Dendritic cell treated with granulocyte-macrophage colony-stimulating factor and Interleukin-4, amounts not matched to agents 40 ng/mL and 50 ng/mL, for 4 days (primary cell): ENCODE measurements around the gene SPRY1.
A peak's percentile ranks its signal among the peaks of the same experiment; 100 is the strongest.

Experiments
- H3K27ac Mint-ChIP-seq: one replicate; pipeline ENCODE4 v1.8.0; 2022; ENCODE audit warnings: mild to moderate bottlenecking, mixed read lengths
- H3K27me3 Mint-ChIP-seq: one replicate; pipeline ENCODE4 v1.8.0; 2022; ENCODE audit warnings: mild to moderate bottlenecking, mixed read lengths
- H3K36me3 Mint-ChIP-seq: one replicate; pipeline ENCODE4 v1.8.0; 2022; ENCODE audit warnings: low read depth, mixed read lengths
- H3K4me1 Mint-ChIP-seq: one replicate; pipeline ENCODE4 v1.8.0; 2022; ENCODE audit warnings: low read depth, mixed read lengths
- H3K4me3 Mint-ChIP-seq: one replicate; pipeline ENCODE4 v1.8.0; 2022; ENCODE audit warnings: mild to moderate bottlenecking, moderate library complexity, mixed read lengths
- H3K9me3 Mint-ChIP-seq: one replicate; pipeline ENCODE4 v1.8.0; 2022; ENCODE audit warnings: mixed read lengths
- intact Hi-C: fragments of 100-400 bp; cut with micrococcal nuclease; formaldehyde crosslinking; loops from one replicate; pipeline ENCODE4 v1.15.0; 2022

Gene SPRY1

GRCh38 chr4:123430501-123430900 lies 33.9 kb downstream of the SPRY1 start:
- no peaks in the 10 kb centered on the region for H3K36me3 Mint-ChIP-seq
- no peaks in the 10 kb centered on the region for H3K4me1 Mint-ChIP-seq
- intact Hi-C loops: no loop called here
- peaks cover 24% of the 10 kb centered on the region for H3K9me3 Mint-ChIP-seq
- H3K4me3 Mint-ChIP-seq: no peak overlapping the region
- H3K27me3 Mint-ChIP-seq: no peaks in the 10 kb centered on the region
- H3K27ac Mint-ChIP-seq: no peak overlapping the region

GRCh38 chr4:123433573-123433972 lies 37.0 kb downstream of the SPRY1 start:
- no peak overlapping the region for H3K4me3 Mint-ChIP-seq
- no peaks in the 10 kb centered on the region for H3K9me3 Mint-ChIP-seq
- H3K36me3 Mint-ChIP-seq: no peaks in the 10 kb centered on the region
- no peaks in the 10 kb centered on the region for H3K27me3 Mint-ChIP-seq
- H3K27ac Mint-ChIP-seq: no peak overlapping the region
- intact Hi-C loops: no loop called here
- H3K4me1 Mint-ChIP-seq: no peaks in the 10 kb centered on the region

GRCh38 chr4:123433976-123434375 lies 37.4 kb downstream of the SPRY1 start:
- intact Hi-C loops: no loop called here
- Mint-ChIP-seq H3K27ac (no peak overlapping the region), H3K9me3 (no peaks in the 10 kb centered on the region), H3K4me1 (no peaks in the 10 kb centered on the region), H3K36me3 (no peaks in the 10 kb centered on the region), H3K27me3 (no peaks in the 10 kb centered on the region), H3K4me3 (no peak overlapping the region)

- intact Hi-C loops: no loop called here
- H3K9me3 Mint-ChIP-seq: no peaks in the 10 kb centered on the region
- no peak overlapping the region for H3K4me3 Mint-ChIP-seq
- no peaks in the 10 kb centered on the region for H3K27me3 Mint-ChIP-seq
- no peaks in the 10 kb centered on the region for H3K36me3 Mint-ChIP-seq
- H3K27ac Mint-ChIP-seq: no peak overlapping the region
- no peaks in the 10 kb centered on the region for H3K4me1 Mint-ChIP-seq
Observed at GRCh38 chr4:123435246-123436113, 38.9 kb downstream of the SPRY1 start.

- no peak overlapping the region for H3K4me3 Mint-ChIP-seq
- intact Hi-C loops: no loop called here
- H3K4me1 Mint-ChIP-seq: peaks cover under 1% of the 10 kb centered on the region
- H3K36me3 Mint-ChIP-seq: no peaks in the 10 kb centered on the region
- no peak overlapping the region for H3K27ac Mint-ChIP-seq
- H3K9me3 Mint-ChIP-seq: no peaks in the 10 kb centered on the region
- H3K27me3 Mint-ChIP-seq: no peaks in the 10 kb centered on the region
Observed at GRCh38 chr4:123438031-123438430, 41.4 kb downstream of the SPRY1 start.

- Mint-ChIP-seq H3K27ac (peak overlapping the region; percentile 60), H3K4me3 (no peak overlapping the region), H3K27me3 (peaks cover 3% of the 10 kb centered on the region), H3K4me1 (peaks cover 21% of the 10 kb centered on the region), H3K9me3 (no peaks in the 10 kb centered on the region), H3K36me3 (no peaks in the 10 kb centered on the region)
- intact Hi-C loops: no loop called here
Observed at GRCh38 chr4:123443401-123444289, 47.0 kb downstream of the SPRY1 start.

- Mint-ChIP-seq H3K27me3 (peaks cover 6% of the 10 kb centered on the region), H3K36me3 (no peaks in the 10 kb centered on the region), H3K4me3 (peak overlapping the region; percentile 60), H3K27ac (peak overlapping the region; percentile 60), H3K4me1 (peaks cover 25% of the 10 kb centered on the region), H3K9me3 (no peaks in the 10 kb centered on the region)
- intact Hi-C loops: no loop called here
Observed at GRCh38 chr4:123444290-123444731, 47.7 kb downstream of the SPRY1 start.

GRCh38 chr4:123446865-123447474 lies 50.4 kb downstream of the SPRY1 start:
- Mint-ChIP-seq H3K36me3 (no peaks in the 10 kb centered on the region), H3K4me1 (peaks cover 35% of the 10 kb centered on the region), H3K9me3 (no peaks in the 10 kb centered on the region), H3K27ac (no peak overlapping the region), H3K27me3 (peaks cover 13% of the 10 kb centered on the region), H3K4me3 (no peak overlapping the region)
- intact Hi-C loops: loop anchor here (5.0 kb wide), 1 partner anchor 50 kb away; the partner anchor contains the start of gene SPRY1

- no peak overlapping the region for H3K27ac Mint-ChIP-seq
- no peaks in the 10 kb centered on the region for H3K36me3 Mint-ChIP-seq
- peaks cover 16% of the 10 kb centered on the region for H3K27me3 Mint-ChIP-seq
- H3K4me1 Mint-ChIP-seq: peaks cover 37% of the 10 kb centered on the region
- H3K9me3 Mint-ChIP-seq: no peaks in the 10 kb centered on the region
- intact Hi-C loops: loop anchor here (5.0 kb wide), 1 partner anchor 52 kb away; the partner anchor contains the start of gene SPRY1
- no peak overlapping the region for H3K4me3 Mint-ChIP-seq
Observed at GRCh38 chr4:123449362-123449761, 52.8 kb downstream of the SPRY1 start.

GRCh38 chr4:123449780-123450179 lies 53.2 kb downstream of the SPRY1 start:
- Mint-ChIP-seq H3K27me3 (peaks cover 17% of the 10 kb centered on the region), H3K4me1 (peaks cover 35% of the 10 kb centered on the region), H3K27ac (no peak overlapping the region), H3K9me3 (no peaks in the 10 kb centered on the region), H3K4me3 (no peak overlapping the region), H3K36me3 (no peaks in the 10 kb centered on the region)
- intact Hi-C loops: loop anchor here (5.0 kb wide), 1 partner anchor 52 kb away; the partner anchor contains the start of gene SPRY1

GRCh38 chr4:123450393-123450792 lies 53.8 kb downstream of the SPRY1 start:
- H3K36me3 Mint-ChIP-seq: no peaks in the 10 kb centered on the region
- peaks cover 38% of the 10 kb centered on the region for H3K4me1 Mint-ChIP-seq
- H3K9me3 Mint-ChIP-seq: no peaks in the 10 kb centered on the region
- intact Hi-C loops: no loop called here
- no peak overlapping the region for H3K27ac Mint-ChIP-seq
- peaks cover 17% of the 10 kb centered on the region for H3K27me3 Mint-ChIP-seq
- no peak overlapping the region for H3K4me3 Mint-ChIP-seq

GRCh38 chr4:123452616-123453015 lies 56.0 kb downstream of the SPRY1 start:
- H3K27me3 Mint-ChIP-seq: peaks cover 14% of the 10 kb centered on the region
- peaks cover 41% of the 10 kb centered on the region for H3K4me1 Mint-ChIP-seq
- no peaks in the 10 kb centered on the region for H3K36me3 Mint-ChIP-seq
- no peak overlapping the region for H3K4me3 Mint-ChIP-seq
- H3K27ac Mint-ChIP-seq: no peak overlapping the region
- no peaks in the 10 kb centered on the region for H3K9me3 Mint-ChIP-seq
- intact Hi-C loops: no loop called here

GRCh38 chr4:123453061-123453680 lies 56.6 kb downstream of the SPRY1 start:
- H3K27me3 Mint-ChIP-seq: peaks cover 14% of the 10 kb centered on the region
- peaks cover 41% of the 10 kb centered on the region for H3K4me1 Mint-ChIP-seq
- intact Hi-C loops: no loop called here
- no peaks in the 10 kb centered on the region for H3K9me3 Mint-ChIP-seq
- no peak overlapping the region for H3K4me3 Mint-ChIP-seq
- H3K36me3 Mint-ChIP-seq: no peaks in the 10 kb centered on the region
- H3K27ac Mint-ChIP-seq: no peak overlapping the region
